ENCODE results near the gene TBC1D22B.
A peak's percentile ranks its signal among the peaks of the same experiment; 100 is the strongest.

The TBC1D22B gene

GRCh38 chr6:37257634-37258404 lies at the start of gene TBC1D22B, which contains the start of gene TMEM217:
TSS of gene TBC1D22B (plus strand) at chr6:37257772. CDS start at chr6:37257918, 146 bp downstream.
TSS of gene TMEM217 (minus strand) at chr6:37258144. CDS start at chr6:37219030, 39,114 bp downstream.
- peak; percentile 90 to 93 for DNase-seq

- peak; percentile 87 to 90 for DNase-seq
These were observed 49.6 kb upstream of the TBC1D22B start for GRCh38 chr6:37207903-37208456.

GRCh38 chr6:37208793-37209192 lies 48.8 kb upstream of the TBC1D22B start:
- no peak for DNase-seq

- DNase-seq: no peak
These were observed 47.9 kb upstream of the TBC1D22B start for GRCh38 chr6:37209461-37210205.

GRCh38 chr6:37210313-37210968 lies 47.1 kb upstream of the TBC1D22B start:
- DNase-seq: peak; percentile 82 to 87

- DNase-seq: no peak
These were observed 45.3 kb upstream of the TBC1D22B start for GRCh38 chr6:37212268-37212667.

- DNase-seq: no peak
These were observed 39.5 kb upstream of the TBC1D22B start for GRCh38 chr6:37218061-37218460.

- no peak for DNase-seq
These were observed 39.1 kb upstream of the TBC1D22B start for GRCh38 chr6:37218511-37218910.

- DNase-seq: no peak
These were observed 35.9 kb upstream of the TBC1D22B start for GRCh38 chr6:37221585-37222124.

- peak; percentile 62 to 64 for DNase-seq
These were observed 35.2 kb upstream of the TBC1D22B start for GRCh38 chr6:37222125-37222967.

- no peak for DNase-seq
These were observed 34.6 kb upstream of the TBC1D22B start for GRCh38 chr6:37222992-37223391.

- DNase-seq: no peak
These were observed 32.0 kb upstream of the TBC1D22B start for GRCh38 chr6:37225350-37226169.

GRCh38 chr6:37230104-37230503 lies 27.5 kb upstream of the TBC1D22B start:
- DNase-seq: no peak

- no peak for DNase-seq
These were observed 25.0 kb upstream of the TBC1D22B start for GRCh38 chr6:37232430-37233017.

- no peak for DNase-seq
These were observed 24.0 kb upstream of the TBC1D22B start for GRCh38 chr6:37233541-37233940.

- DNase-seq: no peak
These were observed 20.7 kb upstream of the TBC1D22B start for GRCh38 chr6:37236921-37237320.

- DNase-seq: no peak
These were observed 19.8 kb upstream of the TBC1D22B start for GRCh38 chr6:37237789-37238188.

- no peak for DNase-seq
These were observed 19.2 kb upstream of the TBC1D22B start for GRCh38 chr6:37238381-37238780.

GRCh38 chr6:37239526-37239925 lies 18.0 kb upstream of the TBC1D22B start:
- no peak for DNase-seq

- DNase-seq: peak; percentile 66 to 74
These were observed 17.4 kb upstream of the TBC1D22B start for GRCh38 chr6:37239950-37240713.

All from stimulated activated CD4-positive, alpha-beta T cell treated with anti-CD3 and anti-CD28 coated beads, Interleukin-2, amount 100 ng/mL, for 48 hours (primary cell).